Fibroblast of lung (primary cell): ENCODE measurements around the gene SNX6. TPM values are rescaled to one million over a fixed set of nuclear protein-coding genes. Genes with fewer than 3 reads are reported as not detected.

Experiments used
- DNase-seq, 2 donors: peaks; one replicate each; pipeline versions ENCODE4 v3.0.0 to v3.0.0-alpha.2; 2010; ENCODE audit warnings: low read depth in 2 of 2
- H2AFZ ChIP-seq: 2 replicates; pipeline ENCODE4 v1.5.1; 2012; ENCODE audit warnings: low read length, control low read depth, inconsistent platforms
- H3K27ac ChIP-seq: 2 replicates; pipeline ENCODE4 v1.5.1; 2011; ENCODE audit warnings: low read length, control low read depth; ENCODE audit not compliant: insufficient read depth
- H3K27me3 ChIP-seq: 2 replicates; pipeline ENCODE4 v1.5.1; 2011; ENCODE audit warnings: mild to moderate bottlenecking, low read length; ENCODE audit not compliant: control insufficient read depth, insufficient read depth
- H3K36me3 ChIP-seq: 2 replicates; pipeline ENCODE4 v1.5.1; 2011; ENCODE audit warnings: low read length; ENCODE audit not compliant: control insufficient read depth, insufficient read depth
- H3K4me1 ChIP-seq: 2 replicates; pipeline ENCODE4 v1.5.1; 2011; ENCODE audit warnings: low read length; ENCODE audit not compliant: control insufficient read depth, insufficient read depth; ENCODE audit errors: extremely low read depth
- H3K4me2 ChIP-seq: 2 replicates; pipeline ENCODE4 v1.5.1; 2011; ENCODE audit warnings: low read length, control low read depth; ENCODE audit not compliant: insufficient read depth; ENCODE audit errors: extremely low read depth
- H3K4me3 ChIP-seq, 4 experiments: fragments of 200-600 bp in 1 of 4; sonication (generic) in 1 of 4; replicated peaks in 1 of 4; 2 replicates each; pipeline ENCODE4 v1.5.1; 2011 to 2016; ENCODE audit warnings: low read length in 4 of 4, low read depth in 3 of 4, mild to moderate bottlenecking in 3 of 4, control low read depth in 2 of 4, inconsistent platforms in 1 of 4, mixed read lengths in 1 of 4; ENCODE audit not compliant: insufficient read depth in 1 of 4; ENCODE audit errors: control extremely low read depth in 1 of 4
- H3K79me2 ChIP-seq: 2 replicates; pipeline ENCODE4 v1.5.1; 2012; ENCODE audit warnings: mild to moderate bottlenecking, low read length, inconsistent platforms; ENCODE audit not compliant: control insufficient read depth, insufficient read depth
- H3K9ac ChIP-seq: 2 replicates; pipeline ENCODE4 v1.5.1; 2011; ENCODE audit warnings: mild to moderate bottlenecking, low read length, control low read depth; ENCODE audit not compliant: insufficient read depth
- H3K9me3 ChIP-seq: 2 replicates; pipeline ENCODE4 v1.5.1; 2012; ENCODE audit warnings: low read depth, low read length; ENCODE audit not compliant: control insufficient read depth, insufficient read depth
- H4K20me1 ChIP-seq: 2 replicates; pipeline ENCODE4 v1.5.1; 2011; ENCODE audit warnings: low read length; ENCODE audit not compliant: control insufficient read depth, insufficient read depth; ENCODE audit errors: extremely low read depth
- EZH2 ChIP-seq: IDR thresholded peaks from 2 replicates; pipeline ENCODE4 v1.5.1; 2012; ENCODE audit warnings: low read length, control low read depth, mild to moderate bottlenecking; ENCODE audit errors: missing control alignments
- polyA plus RNA-seq, 2 donors: library from polyadenylated mRNA; depleted of rRNA in 1 of 2; stranded (reverse) in 1 of 2; unstranded in 1 of 2; fragments of >200 nt; gene quantifications; 2 replicates each; pipeline ENCODE4 v1.2.1, GENCODE V29; 2011 to 2012; ENCODE audit warnings: missing spikeins in 1 of 2
- total RNA-seq: library from RNA; depleted of rRNA; stranded (reverse); fragments of >200 nt; gene quantifications from 2 replicates; pipeline ENCODE4 v1.2.1, GENCODE V29; 2014
- TF ChIP-seq, protein P1 (sequence below), 2 donors: IDR thresholded peaks in 1 of 2; conservative IDR thresholded peaks in 1 of 2; 1 replicate in 1 of 2; 2 replicates in 1 of 2; pipeline ENCODE4 v1.5.1; 2011 to 2012; ENCODE audit warnings: low read length in 2 of 2, control low read depth in 1 of 2, inconsistent platforms in 1 of 2, low read depth in 1 of 2, mild to moderate bottlenecking in 1 of 2

SNX6 gene
- total and polyA plus RNA-seq, 2 donors (not counting 1 experiment from before 2014, with no cell fraction given): 131 to 232 TPM

DNA sequence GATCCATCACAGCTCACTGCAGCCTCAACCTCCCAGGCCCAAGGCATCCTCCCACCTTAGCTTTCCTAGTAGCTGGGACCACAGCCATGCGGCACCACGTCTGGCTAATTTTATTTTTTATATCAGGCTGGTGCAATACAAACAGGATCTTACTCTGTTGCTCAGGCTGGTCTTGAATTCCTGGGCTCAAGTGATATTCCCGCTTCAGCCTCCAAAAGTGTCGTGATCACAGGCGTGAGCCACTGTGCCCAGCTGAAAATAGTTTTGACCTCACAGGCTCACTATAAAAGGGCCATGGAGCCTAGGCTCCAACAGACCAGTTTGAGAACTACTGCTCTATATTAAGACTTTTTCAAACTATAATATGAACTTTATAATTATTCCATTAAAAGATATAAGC lies 37.3 kb downstream of the SNX6 start:
- Histone ChIP-seq H3K79me2 (peaks cover 2% of the 10 kb centered on the region), H3K9ac (no peak overlapping the region), H3K4me3 (no peak overlapping the region), H3K27me3 (no peaks in the 10 kb centered on the region), H3K9me3 (no peaks in the 10 kb centered on the region), H2AFZ (no peak overlapping the region), H3K27ac (no peak overlapping the region), H3K4me2 (no peak overlapping the region), H3K4me1 (no peaks in the 10 kb centered on the region), H3K36me3 (peaks cover 3% of the 10 kb centered on the region), H4K20me1 (no peaks in the 10 kb centered on the region)
- no peak for TF ChIP-seq EZH2
- TF ChIP-seq, protein P1, sequence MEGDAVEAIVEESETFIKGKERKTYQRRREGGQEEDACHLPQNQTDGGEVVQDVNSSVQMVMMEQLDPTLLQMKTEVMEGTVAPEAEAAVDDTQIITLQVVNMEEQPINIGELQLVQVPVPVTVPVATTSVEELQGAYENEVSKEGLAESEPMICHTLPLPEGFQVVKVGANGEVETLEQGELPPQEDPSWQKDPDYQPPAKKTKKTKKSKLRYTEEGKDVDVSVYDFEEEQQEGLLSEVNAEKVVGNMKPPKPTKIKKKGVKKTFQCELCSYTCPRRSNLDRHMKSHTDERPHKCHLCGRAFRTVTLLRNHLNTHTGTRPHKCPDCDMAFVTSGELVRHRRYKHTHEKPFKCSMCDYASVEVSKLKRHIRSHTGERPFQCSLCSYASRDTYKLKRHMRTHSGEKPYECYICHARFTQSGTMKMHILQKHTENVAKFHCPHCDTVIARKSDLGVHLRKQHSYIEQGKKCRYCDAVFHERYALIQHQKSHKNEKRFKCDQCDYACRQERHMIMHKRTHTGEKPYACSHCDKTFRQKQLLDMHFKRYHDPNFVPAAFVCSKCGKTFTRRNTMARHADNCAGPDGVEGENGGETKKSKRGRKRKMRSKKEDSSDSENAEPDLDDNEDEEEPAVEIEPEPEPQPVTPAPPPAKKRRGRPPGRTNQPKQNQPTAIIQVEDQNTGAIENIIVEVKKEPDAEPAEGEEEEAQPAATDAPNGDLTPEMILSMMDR (conservative IDR thresholded peaks at IDR 0.05 in 1 of 2, IDR thresholded peaks at IDR 0.05 in 1 of 2; ENCODE audit: low read depth in 1 of 2, low read length in 2 of 2): no peak
- DNase-seq: no peak

DNA sequence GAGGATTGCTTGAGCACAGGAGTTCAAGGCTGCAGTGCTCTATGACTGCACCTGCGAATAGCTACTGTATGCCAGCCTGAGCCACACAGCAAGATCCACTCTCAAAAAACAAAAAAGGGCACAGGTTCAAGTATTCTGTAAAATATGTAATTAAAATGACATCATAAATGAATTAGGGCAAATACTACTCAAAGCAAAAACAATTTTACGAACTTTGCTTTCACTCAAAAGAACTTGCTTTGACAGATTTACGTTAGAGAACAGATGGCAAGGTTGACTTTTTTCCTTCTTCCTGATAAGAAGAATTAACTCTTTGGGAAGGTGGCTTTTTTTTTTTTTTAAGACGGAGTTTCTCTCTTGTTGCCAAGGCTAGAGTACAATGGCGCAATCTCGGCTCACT lies 46.4 kb downstream of the SNX6 start:
- H3K36me3 ChIP-seq: peaks cover 5% of the 10 kb centered on the region
- DNase-seq: no peak
- TF ChIP-seq, protein P1 (conservative IDR thresholded peaks at IDR 0.05 in 1 of 2, IDR thresholded peaks at IDR 0.05 in 1 of 2; ENCODE audit: low read depth in 1 of 2, low read length in 2 of 2): no peak
- TF ChIP-seq EZH2: no peak
- no peak overlapping the region for H2AFZ ChIP-seq
- no peak overlapping the region for H3K27ac ChIP-seq
- H4K20me1 ChIP-seq: no peaks in the 10 kb centered on the region
- H3K27me3 ChIP-seq: no peaks in the 10 kb centered on the region
- no peaks in the 10 kb centered on the region for H3K4me1 ChIP-seq
- no peak overlapping the region for H3K4me2 ChIP-seq
- no peaks in the 10 kb centered on the region for H3K79me2 ChIP-seq
- no peak overlapping the region for H3K4me3 ChIP-seq
- H3K9ac ChIP-seq: no peak overlapping the region
- no peaks in the 10 kb centered on the region for H3K9me3 ChIP-seq

DNA sequence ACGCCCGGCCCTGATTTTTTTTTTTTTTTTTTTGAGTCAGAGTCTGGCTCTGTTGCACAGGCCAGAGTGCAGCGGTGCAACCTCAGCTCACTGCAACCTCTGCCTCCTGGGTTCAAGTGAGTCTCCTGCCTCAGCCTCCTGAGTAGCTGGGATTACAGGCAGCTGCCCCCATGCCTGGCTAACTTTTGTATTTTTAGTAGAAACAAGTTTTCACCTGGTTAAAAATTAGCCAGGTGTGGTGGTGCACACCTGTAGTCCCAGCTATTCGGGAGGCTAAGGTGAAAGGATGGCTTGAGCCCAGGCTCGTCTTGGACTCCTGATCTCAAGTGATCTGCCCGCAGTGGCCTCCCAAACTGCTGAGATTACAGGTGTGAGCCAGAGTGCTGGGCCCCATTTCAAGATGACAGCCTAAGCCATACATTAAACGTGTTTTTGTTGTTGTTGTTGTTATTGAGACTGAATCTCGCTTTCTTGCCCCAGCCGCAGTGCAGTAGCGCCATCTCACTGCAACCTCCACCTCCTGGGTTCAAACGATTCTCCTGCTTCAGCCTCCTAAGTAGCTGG lies 47.7 kb downstream of the SNX6 start:
- Histone ChIP-seq H3K79me2 (no peaks in the 10 kb centered on the region), H3K27me3 (no peaks in the 10 kb centered on the region), H3K27ac (no peak overlapping the region), H2AFZ (no peak overlapping the region), H3K9me3 (no peaks in the 10 kb centered on the region), H3K4me2 (no peak overlapping the region), H4K20me1 (no peaks in the 10 kb centered on the region), H3K9ac (no peak overlapping the region), H3K4me3 (no peak overlapping the region), H3K36me3 (peaks cover 5% of the 10 kb centered on the region), H3K4me1 (no peaks in the 10 kb centered on the region)
- DNase-seq: no peak
- TF ChIP-seq, protein P1 (conservative IDR thresholded peaks at IDR 0.05 in 1 of 2, IDR thresholded peaks at IDR 0.05 in 1 of 2; ENCODE audit: low read depth in 1 of 2, low read length in 2 of 2): no peak
- no peak for TF ChIP-seq EZH2
